DOHH2 (cell line): Measurements from ENCODE around the gene PRR23A.

ENCODE experiments used
- H3F3A ChIP-seq: fragments of 200-600 bp; sonication (generic), shearing (Covaris generic); 2 replicates; pipeline ENCODE4 v1.6.0; 2016; ENCODE audit warnings: antibody characterized with exemption, mild to moderate bottlenecking; ENCODE audit not compliant: control insufficient read depth, insufficient read depth
- H3K27ac ChIP-seq: fragments of 200-600 bp; sonication (generic); 2 replicates; pipeline ENCODE4 v1.5.1; 2014; ENCODE audit warnings: low read depth, mild to moderate bottlenecking, low read length, moderate library complexity
- H3K27me3 ChIP-seq: fragments of 200-600 bp; sonication (generic); 2 replicates; pipeline ENCODE4 v1.6.1; 2014; ENCODE audit warnings: mild to moderate bottlenecking, low read length, mixed read lengths; ENCODE audit not compliant: control insufficient read depth
- H3K36me3 ChIP-seq: fragments of 200-600 bp; sonication (generic); 2 replicates; pipeline ENCODE4 v1.6.1; 2014; ENCODE audit warnings: mild to moderate bottlenecking, low read length, moderate library complexity, mixed read lengths; ENCODE audit not compliant: control insufficient read depth
- H3K4me1 ChIP-seq: fragments of 200-600 bp; sonication (generic); 2 replicates; pipeline ENCODE4 v1.6.1; 2014; ENCODE audit warnings: mild to moderate bottlenecking, low read length, mixed read lengths; ENCODE audit not compliant: control insufficient read depth
- H3K4me2 ChIP-seq: fragments of 200-600 bp; sonication (generic); 2 replicates; pipeline ENCODE4 v1.6.0; 2014; ENCODE audit warnings: mild to moderate bottlenecking, low read length, moderate library complexity
- H3K4me3 ChIP-seq: fragments of 200-600 bp; sonication (generic); 2 replicates; pipeline ENCODE4 v1.5.1; 2014; ENCODE audit warnings: mild to moderate bottlenecking, low read length, mixed read lengths
- H3K79me2 ChIP-seq: fragments of 200-600 bp; sonication (generic); 2 replicates; pipeline ENCODE4 v1.6.1; 2014; ENCODE audit warnings: mild to moderate bottlenecking, low read length, mixed read lengths; ENCODE audit not compliant: control insufficient read depth
- H3K9me2 ChIP-seq: fragments of 200-600 bp; sonication (generic); replicated peaks from 2 replicates; pipeline ENCODE4 v1.6.1; 2014; ENCODE audit warnings: mild to moderate bottlenecking, low read length, mixed read lengths; ENCODE audit not compliant: control insufficient read depth
- H3K9me3 ChIP-seq: fragments of 200-600 bp; sonication (generic); 2 replicates; pipeline ENCODE4 v1.6.1; 2014; ENCODE audit warnings: antibody characterized with exemption, low read length, mixed read lengths; ENCODE audit not compliant: control insufficient read depth, insufficient read depth
- H4K20me1 ChIP-seq: fragments of 200-600 bp; sonication (generic); 2 replicates; pipeline ENCODE4 v1.6.0; 2014; ENCODE audit warnings: low read depth, mild to moderate bottlenecking, antibody characterized with exemption, low read length, moderate library complexity; ENCODE audit not compliant: control insufficient read depth, insufficient read depth
- CTCF ChIP-seq: fragments of 200-600 bp; sonication (generic); IDR thresholded peaks from one replicate; pipeline ENCODE4 v1.5.1; 2014; ENCODE audit warnings: antibody characterized with exemption, mild to moderate bottlenecking, low read depth, low read length; ENCODE audit not compliant: poor library complexity, severe bottlenecking
- EZH2phosphoT487 ChIP-seq: fragments of 200-600 bp; sonication (generic); IDR thresholded peaks from 2 replicates; pipeline ENCODE4 v1.6.1; 2017; ENCODE audit warnings: borderline replicate concordance, mild to moderate bottlenecking, antibody characterized with exemption, low read length, moderate library complexity, mixed read lengths

The PRR23A gene

GRCh38 chr3:138971766-138972320 lies 34.2 kb downstream of the PRR23A start:
- no peak for TF ChIP-seq EZH2phosphoT487
- TF ChIP-seq CTCF = no peak
- no peaks in the 10 kb centered on the region for H3K9me3 ChIP-seq
- no peak overlapping the region for H3K4me2 ChIP-seq
- H3K36me3 ChIP-seq = no peaks in the 10 kb centered on the region
- no peaks in the 10 kb centered on the region for H3K79me2 ChIP-seq
- H3K27me3 ChIP-seq = no peaks in the 10 kb centered on the region
- no peaks in the 10 kb centered on the region for H4K20me1 ChIP-seq
- H3K27ac ChIP-seq = no peak overlapping the region
- H3K4me1 ChIP-seq = no peaks in the 10 kb centered on the region
- no peak overlapping the region for H3K4me3 ChIP-seq
- no peaks in the 10 kb centered on the region for H3K9me2 ChIP-seq
- H3F3A ChIP-seq = no peaks in the 10 kb centered on the region

GRCh38 chr3:138964923-138965322 lies 41.1 kb downstream of the PRR23A start:
- Histone ChIP-seq H3F3A (no peaks in the 10 kb centered on the region), H3K4me1 (peaks cover 9% of the 10 kb centered on the region), H3K27ac (no peak overlapping the region), H3K4me3 (no peak overlapping the region), H3K36me3 (no peaks in the 10 kb centered on the region), H3K9me3 (no peaks in the 10 kb centered on the region), H3K27me3 (peaks cover 7% of the 10 kb centered on the region), H4K20me1 (no peaks in the 10 kb centered on the region), H3K79me2 (no peaks in the 10 kb centered on the region), H3K9me2 (no peaks in the 10 kb centered on the region), H3K4me2 (no peak overlapping the region)
- TF ChIP-seq EZH2phosphoT487 (no peak), CTCF (no peak)

- TF ChIP-seq CTCF (no peak), EZH2phosphoT487 (no peak)
- H3K79me2 ChIP-seq = no peaks in the 10 kb centered on the region
- H3K9me2 ChIP-seq = no peaks in the 10 kb centered on the region
- H3F3A ChIP-seq = no peaks in the 10 kb centered on the region
- no peak overlapping the region for H3K4me3 ChIP-seq
- peaks cover 9% of the 10 kb centered on the region for H3K4me1 ChIP-seq
- no peaks in the 10 kb centered on the region for H4K20me1 ChIP-seq
- no peak overlapping the region for H3K4me2 ChIP-seq
- H3K27ac ChIP-seq = no peak overlapping the region
- no peaks in the 10 kb centered on the region for H3K36me3 ChIP-seq
- H3K27me3 ChIP-seq = peaks cover 7% of the 10 kb centered on the region
- no peaks in the 10 kb centered on the region for H3K9me3 ChIP-seq
These were observed 41.8 kb downstream of the PRR23A start for GRCh38 chr3:138964264-138964663.
